DMS114 treated with DMSO at 0.1 percent for 48 hours (cell line): ENCODE measurements around the gene C4orf50.
"Not testable (repeated sequence)": the region's sequence is repeated elsewhere in the genome, so short reads cannot be mapped to it uniquely, and the experiment has no call there.

Experiments used
- DNase-seq: peaks from one replicate; lab custom pipeline; 2025; ENCODE audit not compliant: unreplicated experiment; lab: John Stamatoyannopoulos, UW

C4orf50 gene

GRCh38 chr4:5952975-5953951 lies 65.0 kb downstream of the C4orf50 start:
- no peak for DNase-seq

DNA sequence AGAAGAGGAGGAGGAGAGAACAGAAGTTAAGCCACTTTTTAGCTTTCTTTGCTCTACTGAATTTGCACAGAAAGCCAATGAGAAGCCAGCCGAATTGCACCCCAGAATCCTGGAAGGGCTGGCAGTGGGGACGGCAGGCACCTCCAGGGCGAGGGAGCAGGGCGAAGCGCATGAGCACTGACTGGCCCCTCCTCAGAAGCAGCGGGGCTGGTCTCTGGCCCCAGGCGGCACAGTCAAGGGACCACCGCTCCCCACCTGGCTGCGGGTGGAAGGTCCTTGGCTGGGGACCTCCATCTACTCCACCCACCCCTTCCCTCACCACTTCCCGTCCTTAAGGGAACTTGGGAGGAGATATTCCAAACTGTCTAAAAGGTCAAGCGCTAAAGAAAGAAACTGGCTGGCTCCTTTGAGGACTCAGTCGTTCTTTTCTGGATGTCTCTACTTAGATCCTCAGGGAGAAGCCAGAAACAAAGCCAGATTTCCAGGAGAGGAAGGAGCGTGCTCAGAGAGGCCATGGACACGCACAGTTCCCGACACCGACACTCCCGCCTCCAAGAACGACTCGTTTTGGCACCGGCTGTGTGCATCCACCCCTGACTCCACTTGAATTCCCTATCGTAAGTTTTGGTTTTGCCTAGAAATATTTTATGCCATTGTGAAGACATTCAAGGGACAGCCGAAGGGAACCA lies 65.8 kb downstream of the C4orf50 start:
- no peak for DNase-seq

DNA sequence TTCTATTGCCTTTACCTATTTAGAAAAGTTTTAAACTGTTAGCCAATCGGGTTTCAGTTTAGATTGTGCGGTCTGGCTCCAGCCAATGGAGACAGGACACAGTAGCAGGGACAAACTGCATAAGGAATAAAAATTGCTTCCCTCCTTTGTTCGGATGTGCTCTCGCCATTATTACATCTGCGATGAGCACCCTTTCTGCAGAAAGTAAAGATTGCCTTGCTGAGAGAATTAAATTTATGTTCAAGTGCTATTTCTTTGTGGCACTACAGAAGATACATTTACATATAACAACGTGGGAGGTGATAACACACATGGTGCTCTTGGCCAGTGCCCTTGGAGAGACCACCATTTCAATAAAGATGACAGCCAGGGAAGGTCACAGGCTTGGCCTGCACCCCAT lies 71.6 kb downstream of the C4orf50 start:
- not testable (repeated sequence) for DNase-seq

GRCh38 chr4:5945936-5946335 lies 72.3 kb downstream of the C4orf50 start:
- DNase-seq, result no peak

DNA sequence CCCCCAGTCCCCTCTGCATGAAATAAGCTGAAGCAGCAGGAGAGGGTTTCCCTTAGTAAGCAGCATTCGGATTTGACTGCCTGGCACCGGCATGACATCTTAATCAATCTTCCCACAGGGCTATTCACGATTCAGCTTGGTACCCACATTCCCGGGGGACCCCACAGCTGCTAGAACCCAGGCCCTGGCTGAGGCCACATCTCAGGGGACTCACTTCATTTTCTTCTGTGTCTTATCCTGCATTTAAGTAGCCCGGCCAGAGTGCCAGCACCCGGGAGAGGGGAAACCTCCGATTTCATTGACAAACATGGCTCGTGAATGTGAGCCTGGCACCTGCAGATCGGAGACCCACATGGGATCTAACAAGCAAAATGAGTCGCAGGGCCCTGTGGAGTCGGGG lies 73.1 kb downstream of the C4orf50 start:
- DNase-seq, result no peak

DNA sequence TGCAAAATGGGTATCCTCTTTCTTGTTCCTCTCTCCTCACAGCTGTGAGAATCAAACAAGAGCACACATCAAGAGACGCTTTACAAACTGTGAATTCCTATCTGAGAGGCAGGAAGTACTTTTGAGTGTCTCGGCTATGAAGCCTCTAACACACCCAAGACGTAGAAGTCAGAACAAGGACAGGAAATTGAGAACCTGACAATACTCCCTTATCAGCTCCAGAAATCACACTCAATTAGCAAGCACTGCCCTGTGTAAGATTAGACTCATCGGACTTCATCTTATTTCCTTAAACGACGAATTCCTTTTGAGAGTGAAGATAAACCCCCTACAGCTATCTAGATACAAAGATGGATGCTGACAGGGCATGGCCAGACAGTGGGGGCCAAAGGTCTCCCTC lies 74.7 kb downstream of the C4orf50 start:
- DNase-seq, result no peak

DNA sequence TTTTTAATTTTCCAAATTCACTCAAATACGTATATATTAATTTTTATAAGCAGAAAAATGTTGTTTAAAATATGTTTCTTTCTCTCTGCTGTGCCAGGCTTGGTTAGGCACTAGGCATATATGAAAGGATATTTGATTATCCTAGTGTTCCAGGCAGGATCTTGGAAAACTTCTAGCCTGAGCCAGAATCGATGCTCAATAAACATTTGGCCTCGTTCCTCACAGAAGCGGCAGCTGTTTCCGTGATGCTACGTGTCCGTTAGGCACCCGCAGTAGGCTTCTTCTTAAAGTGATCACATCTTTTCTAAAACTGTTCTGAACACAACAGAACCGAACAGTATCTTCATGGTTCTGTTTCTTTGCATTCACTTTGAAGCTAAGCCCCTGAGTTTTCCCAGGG lies 75.3 kb downstream of the C4orf50 start:
- DNase-seq, result no peak

DNA sequence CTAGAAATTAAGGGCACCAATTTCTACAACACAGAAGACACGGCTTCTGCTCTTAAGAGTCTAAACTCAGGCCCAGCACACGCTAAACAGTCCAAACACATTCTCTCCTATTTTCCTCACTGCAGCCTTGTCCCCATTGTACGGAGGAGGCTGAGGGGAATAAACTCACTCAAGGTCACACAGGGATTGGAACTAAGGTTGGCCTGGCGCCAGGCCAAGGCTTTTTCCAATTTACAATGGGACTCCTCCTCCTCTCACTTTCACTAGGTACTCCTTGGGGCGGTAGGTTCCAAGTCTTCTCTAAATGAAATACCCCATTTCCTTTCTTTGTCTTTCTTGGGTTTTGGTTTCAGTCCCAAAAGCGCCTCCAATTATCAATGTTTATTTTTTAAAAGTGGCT lies 76.6 kb downstream of the C4orf50 start:
- DNase-seq, result no peak

DNA sequence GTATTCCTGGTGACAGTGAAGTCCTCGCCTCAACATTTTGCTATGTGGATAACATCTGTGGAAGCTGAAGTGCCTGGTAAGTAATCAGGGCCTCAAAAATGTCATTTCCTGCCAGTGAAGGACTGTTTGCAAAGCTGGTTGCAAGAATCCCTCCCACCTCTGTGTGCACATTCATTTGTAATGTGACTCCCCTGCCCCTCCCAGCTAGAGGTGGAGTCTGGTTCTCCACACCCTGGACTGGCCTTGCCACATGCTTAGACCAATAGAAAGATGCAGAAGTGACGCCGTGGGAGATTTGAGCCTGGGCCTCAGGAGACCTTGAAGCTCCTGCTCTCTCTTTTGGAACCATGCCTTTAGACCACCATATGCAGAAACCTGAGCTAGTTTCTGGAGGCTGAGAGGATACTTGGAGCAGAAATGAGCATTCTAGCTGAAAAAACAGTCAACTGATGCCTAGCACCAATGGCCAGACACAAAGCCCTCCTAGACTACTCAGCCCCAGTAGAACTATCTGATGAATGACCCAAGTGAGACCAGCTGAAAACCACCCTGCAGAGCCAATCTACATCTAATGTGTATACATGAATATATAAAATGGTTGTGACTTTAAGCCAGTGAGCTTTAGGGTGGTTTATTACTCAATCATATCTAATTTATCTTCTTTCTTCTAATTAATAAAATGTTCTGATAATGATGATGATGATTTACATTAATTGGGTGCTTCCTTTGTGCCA lies 77.6 kb downstream of the C4orf50 start:
- no peak for DNase-seq

GRCh38 chr4:5933996-5934831 lies 84.0 kb downstream of the C4orf50 start:
- DNase-seq, result no peak

DNA sequence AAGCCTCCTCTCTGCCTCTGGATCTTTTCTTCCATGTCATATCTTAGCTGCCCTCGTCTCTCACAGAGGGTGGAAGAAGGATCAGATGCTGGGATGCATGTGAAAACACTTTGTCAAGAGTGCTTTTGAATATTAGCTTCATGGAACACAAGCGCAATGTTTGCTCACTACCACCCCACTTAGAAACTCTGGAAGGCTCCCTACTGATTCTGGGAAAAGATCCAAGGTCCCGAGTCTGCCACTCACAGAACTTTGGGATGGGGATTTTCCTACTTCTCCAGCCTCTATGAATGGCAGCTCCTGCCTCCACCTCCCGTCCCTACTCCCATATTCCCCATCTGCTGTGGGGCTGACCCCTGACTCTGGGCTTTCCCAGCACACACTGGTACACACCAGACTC lies 85.1 kb downstream of the C4orf50 start:
- no peak for DNase-seq

DNA sequence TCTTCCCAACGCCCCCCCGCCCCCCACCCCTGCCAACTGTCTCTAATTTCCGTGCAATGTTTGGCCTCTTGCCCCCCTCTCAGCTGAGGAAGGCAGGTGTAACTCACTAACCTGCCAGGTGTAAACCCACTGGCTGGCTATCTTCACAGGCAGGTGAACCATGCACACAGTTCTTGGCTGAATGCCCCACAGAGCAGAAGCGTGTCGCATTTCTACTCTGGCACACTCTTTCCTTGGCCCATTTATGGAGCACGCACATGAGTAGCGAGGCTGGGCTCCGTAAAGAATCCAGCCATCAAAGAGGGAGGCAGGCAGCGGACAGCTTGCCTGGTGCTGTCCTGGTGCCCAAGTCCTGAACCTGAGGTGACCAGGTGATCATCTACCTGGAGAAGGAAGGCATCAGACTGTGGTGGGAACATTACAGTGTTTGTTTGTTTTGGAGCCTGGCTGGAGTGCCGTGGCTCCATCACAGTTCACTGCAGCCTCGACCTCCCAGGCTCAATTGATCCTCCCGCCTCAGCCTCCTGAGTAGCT lies 86.1 kb downstream of the C4orf50 start:
- no peak for DNase-seq

GRCh38 chr4:5931526-5931925 lies 86.7 kb downstream of the C4orf50 start:
- no peak for DNase-seq

GRCh38 chr4:5930876-5931275 lies 87.4 kb downstream of the C4orf50 start:
- DNase-seq, result no peak

DNA sequence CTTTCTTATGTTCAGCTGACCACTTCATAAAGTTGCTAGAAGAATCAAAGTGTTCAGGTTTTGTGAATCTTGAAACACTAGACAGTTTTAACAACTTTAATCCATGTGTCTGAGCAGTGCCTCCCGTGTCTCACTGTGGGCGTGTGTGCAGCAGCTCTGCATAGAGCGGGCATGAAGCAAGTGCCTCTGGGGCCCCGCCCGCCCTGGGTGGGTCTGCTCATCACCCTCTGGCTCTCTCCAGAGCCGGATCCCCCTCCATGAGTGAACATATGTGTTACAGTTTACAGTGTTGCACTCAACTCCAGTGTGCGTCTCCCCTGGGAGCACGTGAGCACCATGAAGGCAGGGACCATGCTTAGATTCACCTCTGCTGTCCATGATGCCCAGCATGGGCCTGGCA lies 87.8 kb downstream of the C4orf50 start:
- DNase-seq, result no peak

DNA sequence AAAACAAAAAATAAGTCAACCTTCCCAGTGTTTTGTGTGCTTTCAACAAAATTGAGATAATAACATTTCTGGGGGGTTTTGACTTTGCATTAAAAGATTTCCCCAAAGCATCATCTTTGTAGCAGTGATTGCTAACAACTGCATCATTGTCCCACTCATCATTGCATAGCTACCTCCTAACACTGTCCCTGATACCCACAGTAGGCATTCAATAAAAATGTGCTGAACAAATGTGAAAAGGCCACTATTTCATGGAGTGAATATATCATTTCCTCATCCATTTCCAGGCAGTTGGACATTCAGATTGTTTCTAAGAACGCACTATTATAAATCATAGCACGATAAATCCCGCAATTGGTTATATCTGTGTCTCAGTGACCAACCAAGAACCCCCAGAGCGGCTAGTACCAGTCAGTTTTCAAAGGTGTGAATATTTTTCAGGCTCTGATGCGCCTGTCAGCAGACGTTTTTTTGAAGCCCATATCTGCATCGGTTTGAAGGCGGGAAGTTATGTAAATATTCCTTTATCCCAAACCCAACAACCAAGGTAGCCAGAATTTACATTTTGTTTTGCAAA lies 89.3 kb downstream of the C4orf50 start:
- DNase-seq, result no peak

DNA sequence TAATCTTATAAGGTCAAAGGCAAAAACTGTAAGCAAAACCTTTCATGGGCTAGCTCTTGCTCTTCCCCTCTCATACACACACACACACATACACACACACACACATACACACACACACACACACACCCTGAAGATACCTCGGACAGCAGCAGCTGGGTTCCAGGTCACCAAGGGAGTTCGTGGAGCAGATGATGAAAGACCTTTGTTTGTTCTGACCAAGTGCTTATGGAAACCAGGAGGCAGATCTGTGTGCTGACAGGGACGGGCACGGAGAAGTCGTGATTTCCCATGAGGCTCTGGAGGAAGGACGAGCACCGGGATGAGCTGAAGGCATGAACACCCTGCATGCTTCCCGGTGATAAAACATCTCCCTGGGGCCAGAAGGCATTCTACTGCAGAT lies 90.0 kb downstream of the C4orf50 start:
- no peak for DNase-seq

- DNase-seq, result no peak
Measured at GRCh38 chr4:5927747-5928146, 90.5 kb downstream of the C4orf50 start.

- DNase-seq, result no peak
Measured at GRCh38 chr4:5927116-5927515, 91.1 kb downstream of the C4orf50 start.

DNA sequence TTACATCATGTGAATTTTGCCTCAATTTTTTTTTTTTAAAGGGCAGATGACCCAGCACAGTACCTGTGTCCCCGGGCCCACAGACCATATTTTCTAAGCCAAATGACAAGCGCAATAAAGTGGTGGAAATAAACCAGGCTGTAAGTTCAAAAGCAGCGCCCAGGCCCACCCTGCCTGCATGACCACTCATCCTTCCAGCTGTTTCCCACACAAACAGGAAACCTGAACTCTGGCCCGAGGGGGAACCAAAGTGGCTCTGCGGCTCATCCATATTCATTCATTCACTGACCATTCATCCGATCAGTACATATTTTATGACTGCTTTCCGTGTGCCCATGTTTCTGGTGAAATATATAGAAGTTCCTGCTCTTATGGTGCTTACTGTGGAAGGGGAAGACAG lies 91.6 kb downstream of the C4orf50 start:
- no peak for DNase-seq
